ENCODE results near the gene OFD1.

The OFD1 gene

GRCh38 chrX:13752141-13752540, 17.6 kb downstream of the OFD1 start:
- DNase-seq (ENCODE audit: low read depth in 2 of 2): no peak

- DNase-seq (ENCODE audit: low read depth in 2 of 2): no peak
Measured at GRCh38 chrX:13752646-13753045, 18.1 kb downstream of the OFD1 start.

- no peak for DNase-seq (ENCODE audit: low read depth in 2 of 2)
Measured at GRCh38 chrX:13754765-13755164, 20.2 kb downstream of the OFD1 start.

- no peak for DNase-seq (ENCODE audit: low read depth in 2 of 2)
Measured at GRCh38 chrX:13755254-13755653, 20.7 kb downstream of the OFD1 start.

GRCh38 chrX:13756381-13756780, 21.8 kb downstream of the OFD1 start:
- no peak for DNase-seq (ENCODE audit: low read depth in 2 of 2)

GRCh38 chrX:13759152-13759718, 24.7 kb downstream of the OFD1 start:
- DNase-seq (ENCODE audit: low read depth in 2 of 2): no peak

- DNase-seq (ENCODE audit: low read depth in 2 of 2): no peak
Measured at GRCh38 chrX:13760426-13760825, 25.9 kb downstream of the OFD1 start.

GRCh38 chrX:13761606-13762414, 27.3 kb downstream of the OFD1 start:
- no peak for DNase-seq (ENCODE audit: low read depth in 2 of 2)

- no peak for DNase-seq (ENCODE audit: low read depth in 2 of 2)
Measured at GRCh38 chrX:13763489-13763888, 28.9 kb downstream of the OFD1 start.

- DNase-seq (ENCODE audit: low read depth in 2 of 2): no peak
Measured at GRCh38 chrX:13764281-13764680, 29.7 kb downstream of the OFD1 start.

- DNase-seq (ENCODE audit: low read depth in 2 of 2): no peak
Measured at GRCh38 chrX:13764765-13765164, 30.2 kb downstream of the OFD1 start.

- no peak for DNase-seq (ENCODE audit: low read depth in 2 of 2)
Measured at GRCh38 chrX:13768939-13769338, 34.4 kb downstream of the OFD1 start.

- no peak for DNase-seq (ENCODE audit: low read depth in 2 of 2)
Measured at GRCh38 chrX:13770013-13770535, 35.5 kb downstream of the OFD1 start.

- DNase-seq (ENCODE audit: low read depth in 2 of 2): no peak
Measured at GRCh38 chrX:13774696-13775095, 40.1 kb downstream of the OFD1 start.

GRCh38 chrX:13775837-13776236, 41.3 kb downstream of the OFD1 start:
- DNase-seq (ENCODE audit: low read depth in 2 of 2): no peak

- no peak for DNase-seq (ENCODE audit: low read depth in 2 of 2)
Measured at GRCh38 chrX:13776387-13776786, 41.8 kb downstream of the OFD1 start.

- DNase-seq (ENCODE audit: low read depth in 2 of 2): no peak
Measured at GRCh38 chrX:13778916-13779315, 44.4 kb downstream of the OFD1 start.

- DNase-seq (ENCODE audit: low read depth in 2 of 2): no peak
Measured at GRCh38 chrX:13780868-13781427, 46.4 kb downstream of the OFD1 start.

- DNase-seq (ENCODE audit: low read depth in 2 of 2): no peak
Measured at GRCh38 chrX:13786048-13786447, 51.5 kb downstream of the OFD1 start.

GRCh38 chrX:13790206-13791131, 55.9 kb downstream of the OFD1 start:
- no peak for DNase-seq (ENCODE audit: low read depth in 2 of 2)

- DNase-seq (ENCODE audit: low read depth in 2 of 2): no peak
Measured at GRCh38 chrX:13791145-13791544, 56.6 kb downstream of the OFD1 start.

GRCh38 chrX:13791559-13791958, 57.0 kb downstream of the OFD1 start:
- DNase-seq (ENCODE audit: low read depth in 2 of 2): no peak

All from stimulated activated CD4-positive, alpha-beta T cell treated with anti-CD3 and anti-CD28 coated beads, Interleukin-4, amount 100 ng/mL, for 48 hours (primary cell).